Spleen (tissue), 11 donors: ENCODE results near the gene RNF214. TPM values are rescaled to one million over a fixed set of nuclear protein-coding genes. Genes with fewer than 3 reads are reported as not detected.

Experiments
- DNase-seq: peaks from one replicate; pipeline ENCODE4 v3.0.0-alpha.2; 2020
- H3K27ac ChIP-seq, 8 donors: fragments of 200-600 bp; sonication (generic) in 7 of 8; 1 replicate in 4 of 8; 2 replicates in 4 of 8; pipeline versions ENCODE4 v1.5.0 to v1.8.0; 2016 to 2021; ENCODE audit warnings: inconsistent platforms in 4 of 8, mild to moderate bottlenecking in 4 of 8, moderate library complexity in 1 of 8
- H3K27me3 ChIP-seq, 7 donors: fragments of 200-600 bp; sonication (generic) in 6 of 7; replicated peaks in 1 of 7; 1 replicate in 4 of 7; 2 replicates in 3 of 7; pipeline versions ENCODE4 v1.5.0 to v1.8.0; 2016 to 2021; ENCODE audit warnings: inconsistent platforms in 3 of 7, mild to moderate bottlenecking in 1 of 7
- H3K36me3 ChIP-seq, 6 donors: fragments of 200-600 bp; sonication (generic) in 5 of 6; 1 replicate in 4 of 6; 2 replicates in 2 of 6; pipeline versions ENCODE4 v1.5.0 to v1.8.0; 2016 to 2021; ENCODE audit warnings: inconsistent platforms in 2 of 6
- H3K4me1 ChIP-seq, 6 donors: fragments of 200-600 bp; sonication (generic) in 5 of 6; 1 replicate in 3 of 6; 2 replicates in 3 of 6; pipeline versions ENCODE4 v1.5.0 to v1.8.0; 2016 to 2021; ENCODE audit warnings: inconsistent platforms in 3 of 6
- H3K4me3 ChIP-seq, 8 donors: fragments of 200-600 bp; sonication (generic) in 7 of 8; 1 replicate in 4 of 8; 2 replicates in 4 of 8; pipeline versions ENCODE4 v1.5.0 to v1.8.0; 2016 to 2021; ENCODE audit warnings: inconsistent platforms in 4 of 8, mild to moderate bottlenecking in 4 of 8, moderate library complexity in 2 of 8
- H3K9me3 ChIP-seq, 8 donors: fragments of 200-600 bp; sonication (generic) in 7 of 8; 1 replicate in 4 of 8; 2 replicates in 4 of 8; pipeline versions ENCODE4 v1.5.0 to v1.8.0; 2016 to 2021; ENCODE audit warnings: inconsistent platforms in 4 of 8
- CTCF ChIP-seq, 11 experiments: fragments of 200-600 bp in 7 of 11; fragments of 450-650 bp in 4 of 11; sonication (generic) in 4 of 11; IDR thresholded peaks in 8 of 11; conservative IDR thresholded peaks in 3 of 11; 1 replicate in 7 of 11; 2 replicates in 4 of 11; pipeline versions ENCODE4 v1.4.0 to v1.8.0; 2016 to 2021; ENCODE audit warnings: antibody characterized with exemption in 11 of 11, inconsistent platforms in 4 of 11, mild to moderate bottlenecking in 1 of 11
- POLR2A ChIP-seq, 3 donors: fragments of 450-650 bp; IDR thresholded peaks; one replicate each; pipeline ENCODE4 v1.5.1; 2017; ENCODE audit warnings: antibody characterized with exemption in 3 of 3, mild to moderate bottlenecking in 1 of 3
- POLR2AphosphoS5 ChIP-seq, 3 donors: sonication (generic); formaldehyde crosslinking; IDR thresholded peaks; one replicate each; pipeline ENCODE4 v1.5.1; 2017; ENCODE audit warnings: antibody characterized with exemption in 3 of 3
- WGBS, 5 donors: extraction: QIAGEN DNeasy Blood & Tissue Kit in 3 of 5; methylation state at CpG; one replicate each; pipeline versions ENCODE4 v1.1.5 to v1.1.7; 2013 to 2018; 5-methylcytosine and 5-hydroxymethylcytosine counted together
- intact Hi-C: fragments of 100-400 bp; cut with DNase I; formaldehyde crosslinking; loops from one replicate; pipeline ENCODE4 v1.15.0; 2023; ENCODE audit warnings: low total_unique reads
- polyA plus RNA-seq, 3 donors: library from polyadenylated mRNA; stranded (reverse); fragments of 200-250 nt; gene quantifications; one replicate each; pipeline ENCODE4 v1.2.1, GENCODE V29; 2013
- total RNA-seq, 7 donors: library from RNA; depleted of rRNA in 3 of 7; stranded (reverse); fragments of >200 nt in 3 of 7; fragmentation: NEBNext Ultra II Directional in 4 of 7; extraction: Animal tissue kit (Norgen Biotek cat#: 25700) in 4 of 7; gene quantifications; one replicate each; pipeline versions ENCODE4 v1.1.0 to v1.2.1, GENCODE V29; 2016 to 2021
- donor health status: healthy with polysubstance abuse.
- donor health status: DM: no; HTN: no; CAD: no; lungs with moderate emphysema.
- donor health status: DM: no; HTN: no; CAD: no.
- donor health status: Bipolar disorder and iron deficiency.
- donor health status: healthy.
- donor health status: DM: no; HTN: no; CAD: no.
- donor health status: DM: yes; HTN: yes; CAD: no.

Gene RNF214
- total and polyA plus RNA-seq, 10 donors, result 5.6 to 29.6 (median 19.6) TPM

- peaks cover 0 to 8% (median 4%) of the 10 kb centered on the region in 6 donors for H3K4me1 ChIP-seq
- WGBS, 5 donors, result 73 to 95% (median 90%) methylated on average over 6 of the region's 6 CpGs
- no peaks in the 10 kb centered on the region for H3K27me3 ChIP-seq
- TF ChIP-seq CTCF (IDR thresholded peaks at IDR 0.05 in 8 of 11, conservative IDR thresholded peaks at IDR 0.05 in 3 of 11) (no peak), POLR2A (IDR thresholded peaks at IDR 0.05) (no peak), POLR2AphosphoS5 (IDR thresholded peaks at IDR 0.05) (no peak)
- no peak overlapping the region for H3K4me3 ChIP-seq
- intact Hi-C loops, result loop anchor here (10.0 kb wide), 1 partner anchor 86 kb away; the partner anchor contains the start of gene CEP164
- DNase-seq, result no peak
- no peak overlapping the region for H3K27ac ChIP-seq
- peaks cover 0 to 79% (median 41%) of the 10 kb centered on the region in 6 donors for H3K36me3 ChIP-seq
- no peaks in the 10 kb centered on the region for H3K9me3 ChIP-seq
These were observed 6.8 kb downstream of the RNF214 start for GRCh38 chr11:117239295-117239694.

GRCh38 chr11:117248341-117248740, 15.9 kb downstream of the RNF214 start:
- peaks cover 3 to 90% (median 74%) of the 10 kb centered on the region in 6 donors for H3K36me3 ChIP-seq

DNA sequence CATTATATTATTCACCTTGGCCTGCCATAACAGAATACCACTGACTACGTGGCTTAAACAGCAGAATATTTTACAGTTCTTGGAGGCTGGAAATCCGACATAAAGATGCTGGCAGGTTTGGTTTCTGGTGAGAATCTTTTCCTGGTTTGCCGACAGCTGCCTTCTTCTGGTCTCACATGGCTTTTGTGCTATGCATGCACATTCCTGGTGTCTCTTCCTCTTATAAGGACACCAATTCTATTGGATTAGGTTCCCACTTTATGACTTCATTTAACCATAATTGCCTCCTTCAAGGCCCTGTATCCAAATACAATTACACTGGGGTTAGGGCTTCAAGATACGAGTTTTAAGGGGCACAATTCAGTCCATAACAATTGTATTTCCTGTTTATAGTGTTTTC, 17.1 kb downstream of the RNF214 start:
- H3K27me3 ChIP-seq, result no peaks in the 10 kb centered on the region
- H3K4me1 ChIP-seq, result no peaks in the 10 kb centered on the region
- H3K36me3 ChIP-seq, result peaks cover 3 to 88% (median 71%) of the 10 kb centered on the region in 6 donors
- DNase-seq, result no peak
- intact Hi-C loops, result no loop called here
- WGBS, 5 donors, result 90 to 94% (median 92%) methylated on average over 4 of the region's 4 CpGs
- no peak for TF ChIP-seq POLR2A (IDR thresholded peaks at IDR 0.05)
- TF ChIP-seq CTCF (IDR thresholded peaks at IDR 0.05 in 8 of 11, conservative IDR thresholded peaks at IDR 0.05 in 3 of 11), result no peak
- TF ChIP-seq POLR2AphosphoS5 (IDR thresholded peaks at IDR 0.05), result no peak
- H3K9me3 ChIP-seq, result no peaks in the 10 kb centered on the region
- no peak overlapping the region for H3K27ac ChIP-seq
- no peak overlapping the region for H3K4me3 ChIP-seq

More at GRCh38 chr11:117248341-117248740, 15.9 kb downstream of the RNF214 start:
- intact Hi-C loops, result no loop called here
- Histone ChIP-seq H3K4me1 (no peaks in the 10 kb centered on the region), H3K9me3 (no peaks in the 10 kb centered on the region), H3K27ac (no peak overlapping the region), H3K27me3 (no peaks in the 10 kb centered on the region), H3K4me3 (no peak overlapping the region)
- DNase-seq, result no peak
- no peak for TF ChIP-seq CTCF (IDR thresholded peaks at IDR 0.05 in 8 of 11, conservative IDR thresholded peaks at IDR 0.05 in 3 of 11)
- no peak for TF ChIP-seq POLR2AphosphoS5 (IDR thresholded peaks at IDR 0.05)
- no peak for TF ChIP-seq POLR2A (IDR thresholded peaks at IDR 0.05)
- WGBS, 5 donors, result 96 to 97% (median 97%) methylated on average over 4 of the region's 4 CpGs

DNA sequence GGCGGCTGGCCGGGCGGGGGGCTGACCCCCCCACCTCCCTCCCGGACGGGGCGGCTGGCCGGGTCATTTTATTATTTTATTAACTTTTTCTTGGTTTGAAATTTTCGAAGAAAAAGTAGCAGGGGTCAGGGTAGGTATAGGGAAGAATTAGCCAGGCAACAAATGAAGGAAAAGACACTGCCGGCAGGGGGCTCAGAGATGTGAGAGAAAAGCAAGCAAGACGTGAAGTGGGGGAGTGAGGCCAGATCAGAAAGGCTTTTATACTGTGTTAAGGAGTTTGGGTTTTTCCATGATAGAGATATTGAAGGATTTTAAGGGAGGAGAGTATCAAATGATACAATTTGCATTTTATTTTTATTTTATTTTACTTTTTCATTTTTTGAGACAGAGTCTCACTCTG, 19.0 kb downstream of the RNF214 start:
- Histone ChIP-seq H3K27ac (no peak overlapping the region), H3K4me3 (no peak overlapping the region), H3K36me3 (peaks cover 3 to 87% (median 53%) of the 10 kb centered on the region in 6 donors), H3K9me3 (no peaks in the 10 kb centered on the region), H3K27me3 (no peaks in the 10 kb centered on the region), H3K4me1 (no peaks in the 10 kb centered on the region)
- TF ChIP-seq CTCF (IDR thresholded peaks at IDR 0.05 in 8 of 11, conservative IDR thresholded peaks at IDR 0.05 in 3 of 11) (no peak), POLR2AphosphoS5 (IDR thresholded peaks at IDR 0.05) (no peak), POLR2A (IDR thresholded peaks at IDR 0.05) (no peak)
- DNase-seq, result no peak
- intact Hi-C loops, result no loop called here
- 95 to 97% (median 97%) methylated on average over 7 to 10 of the region's 10 CpGs for WGBS, 5 donors
